Mesothelial cell of epicardium (in vitro differentiated cells): ENCODE measurements around the gene FSIP1. TPM values are rescaled to one million over a fixed set of nuclear protein-coding genes. Genes with fewer than 3 reads are reported as not detected.

Source experiments
- DNase-seq, 2 experiments: peaks; one replicate each; pipeline ENCODE4 v3.0.0; 2021; ENCODE audit warnings: low spot score in 2 of 2; ENCODE audit not compliant: unreplicated experiment in 2 of 2
- H3K27ac Mint-ChIP-seq: 2 replicates; pipeline ENCODE4 v1.8.0; 2021; ENCODE audit warnings: mixed read lengths
- H3K27me3 Mint-ChIP-seq: 2 replicates; pipeline ENCODE4 v1.8.0; 2021; ENCODE audit warnings: low read depth, mixed read lengths
- H3K36me3 Mint-ChIP-seq: 2 replicates; pipeline ENCODE4 v1.8.0; 2021; ENCODE audit warnings: mixed read lengths
- H3K4me1 Mint-ChIP-seq: 2 replicates; pipeline ENCODE4 v1.8.0; 2021; ENCODE audit warnings: mixed read lengths
- H3K4me3 Mint-ChIP-seq: 2 replicates; pipeline ENCODE4 v1.8.0; 2021; ENCODE audit warnings: mild to moderate bottlenecking, moderate library complexity, mixed read lengths
- H3K9me3 Mint-ChIP-seq: 2 replicates; pipeline ENCODE4 v1.8.0; 2021; ENCODE audit warnings: mixed read lengths
- CTCF ChIP-seq: fragments of 200-600 bp; sonication (generic); IDR thresholded peaks from one replicate; pipeline ENCODE4 v1.5.0; 2021; ENCODE audit warnings: antibody characterized with exemption; ENCODE audit not compliant: unreplicated experiment
- total RNA-seq: library from RNA; stranded (reverse); gene quantifications from 3 replicates; pipeline ENCODE4 v1.2.1, GENCODE V29; 2021

The FSIP1 gene
- total RNA-seq, 1 donor from 2014 or later, result 0.74 TPM

GRCh38 chr15:39735120-39735717, 47.4 kb downstream of the FSIP1 start:
- Mint-ChIP-seq H3K36me3 (no peaks in the 10 kb centered on the region), H3K27ac (no peak overlapping the region), H3K4me1 (peaks cover 19% of the 10 kb centered on the region), H3K9me3 (no peaks in the 10 kb centered on the region), H3K4me3 (no peak overlapping the region), H3K27me3 (no peaks in the 10 kb centered on the region)
- no peak for TF ChIP-seq CTCF
- no peak for DNase-seq

GRCh38 chr15:39731266-39731665, 51.4 kb downstream of the FSIP1 start:
- no peak for TF ChIP-seq CTCF
- peaks cover 5% of the 10 kb centered on the region for H3K9me3 Mint-ChIP-seq
- no peaks in the 10 kb centered on the region for H3K36me3 Mint-ChIP-seq
- H3K27me3 Mint-ChIP-seq, result no peaks in the 10 kb centered on the region
- no peak for DNase-seq
- peaks cover 12% of the 10 kb centered on the region for H3K4me1 Mint-ChIP-seq
- no peak overlapping the region for H3K4me3 Mint-ChIP-seq
- H3K27ac Mint-ChIP-seq, result no peak overlapping the region

- H3K4me3 Mint-ChIP-seq, result no peak overlapping the region
- DNase-seq, result no peak
- no peaks in the 10 kb centered on the region for H3K36me3 Mint-ChIP-seq
- no peak for TF ChIP-seq CTCF
- H3K27me3 Mint-ChIP-seq, result no peaks in the 10 kb centered on the region
- no peak overlapping the region for H3K27ac Mint-ChIP-seq
- H3K4me1 Mint-ChIP-seq, result peaks cover 7% of the 10 kb centered on the region
- peaks cover 5% of the 10 kb centered on the region for H3K9me3 Mint-ChIP-seq
Measured at GRCh38 chr15:39730552-39730951, 52.1 kb downstream of the FSIP1 start.

- DNase-seq, result no peak
- H3K27me3 Mint-ChIP-seq, result no peaks in the 10 kb centered on the region
- peaks cover 7% of the 10 kb centered on the region for H3K4me1 Mint-ChIP-seq
- H3K36me3 Mint-ChIP-seq, result no peaks in the 10 kb centered on the region
- no peak overlapping the region for H3K27ac Mint-ChIP-seq
- TF ChIP-seq CTCF, result no peak
- H3K9me3 Mint-ChIP-seq, result peaks cover 5% of the 10 kb centered on the region
- no peak overlapping the region for H3K4me3 Mint-ChIP-seq
Measured at GRCh38 chr15:39729500-39729899, 53.1 kb downstream of the FSIP1 start.

- H3K4me3 Mint-ChIP-seq, result no peak overlapping the region
- H3K27ac Mint-ChIP-seq, result no peak overlapping the region
- H3K27me3 Mint-ChIP-seq, result no peaks in the 10 kb centered on the region
- DNase-seq, result no peak
- H3K9me3 Mint-ChIP-seq, result peaks cover 5% of the 10 kb centered on the region
- no peak for TF ChIP-seq CTCF
- H3K36me3 Mint-ChIP-seq, result no peaks in the 10 kb centered on the region
- peaks cover 7% of the 10 kb centered on the region for H3K4me1 Mint-ChIP-seq
Measured at GRCh38 chr15:39728845-39729244, 53.8 kb downstream of the FSIP1 start.

- H3K27me3 Mint-ChIP-seq, result no peaks in the 10 kb centered on the region
- peaks cover 45% of the 10 kb centered on the region for H3K4me1 Mint-ChIP-seq
- H3K4me3 Mint-ChIP-seq, result no peak overlapping the region
- no peak for TF ChIP-seq CTCF
- H3K27ac Mint-ChIP-seq, result peak overlapping the region; percentile 68
- no peaks in the 10 kb centered on the region for H3K36me3 Mint-ChIP-seq
- no peak for DNase-seq
- H3K9me3 Mint-ChIP-seq, result no peaks in the 10 kb centered on the region
Measured at GRCh38 chr15:39721893-39722292, 60.7 kb downstream of the FSIP1 start.
